NCI-H2081 (cell line): ENCODE measurements around the gene ARHGAP40.
A peak's percentile ranks its signal among the peaks of the same experiment; 100 is the strongest.

ENCODE experiments used
- DNase-seq, 2 experiments: peaks; one replicate each; lab custom pipeline; 2025; lab: John Stamatoyannopoulos, UW

The ARHGAP40 gene

DNA sequence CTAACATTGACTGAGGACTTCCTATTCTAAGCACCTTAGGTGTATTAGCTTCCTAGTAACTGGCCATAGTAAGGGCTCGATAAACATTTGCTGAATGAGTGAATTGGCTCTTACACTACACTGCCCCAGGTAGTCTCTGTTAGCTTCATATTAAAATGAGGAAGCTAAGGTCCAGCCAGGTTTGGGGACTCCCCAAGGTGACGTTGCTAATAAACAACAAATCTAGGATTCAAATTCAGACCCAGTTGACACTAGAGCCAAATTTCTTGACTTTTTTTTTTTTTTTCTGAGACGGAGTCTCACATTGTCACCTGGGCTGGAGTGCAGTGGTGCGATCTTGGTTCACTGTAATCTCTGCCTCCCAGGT is 16.2 kb downstream of the ARHGAP40 start:
- DNase-seq: no peak

DNA sequence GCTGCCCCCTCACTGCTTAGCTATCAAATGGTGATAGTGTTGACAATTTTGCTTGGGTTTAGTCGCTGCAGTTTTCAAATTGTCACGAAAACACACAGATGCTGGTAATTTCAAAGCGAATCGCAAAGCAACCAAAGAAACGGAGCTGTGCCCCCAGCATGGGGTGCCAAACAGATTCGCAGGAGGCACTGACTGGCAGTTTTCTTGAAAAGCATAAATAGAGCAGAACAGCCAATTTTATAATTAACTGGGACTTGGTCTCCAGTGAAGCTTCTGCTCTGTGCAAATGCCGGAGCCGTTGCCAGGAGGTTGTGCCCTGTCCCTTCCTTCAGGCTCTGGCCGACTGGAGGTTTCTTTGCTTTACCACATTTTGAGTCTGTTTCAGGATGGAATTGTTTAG is 18.8 kb downstream of the ARHGAP40 start:
- peak in 1 of 2 experiments; percentile 7 for DNase-seq

DNA sequence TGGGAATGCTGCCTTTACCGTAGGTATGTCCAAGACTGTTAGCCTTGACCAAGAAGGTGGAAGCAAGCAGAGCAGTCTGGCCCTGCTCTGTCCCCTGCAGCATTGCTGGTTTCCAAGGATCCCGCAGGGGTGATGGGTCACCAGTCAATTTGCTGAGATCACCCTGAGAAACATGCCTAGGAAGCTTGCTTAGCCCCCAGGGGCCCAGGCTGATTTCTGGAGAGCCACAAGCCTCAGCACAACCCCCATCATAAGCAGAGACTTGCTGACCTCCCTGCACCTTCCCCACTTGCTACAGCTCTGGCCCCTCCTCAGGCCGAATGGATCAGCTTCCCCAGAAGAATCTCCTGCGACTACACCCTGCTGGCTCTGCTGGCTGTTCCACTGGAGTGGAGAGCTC is 21.5 kb downstream of the ARHGAP40 start:
- no peak for DNase-seq

DNA sequence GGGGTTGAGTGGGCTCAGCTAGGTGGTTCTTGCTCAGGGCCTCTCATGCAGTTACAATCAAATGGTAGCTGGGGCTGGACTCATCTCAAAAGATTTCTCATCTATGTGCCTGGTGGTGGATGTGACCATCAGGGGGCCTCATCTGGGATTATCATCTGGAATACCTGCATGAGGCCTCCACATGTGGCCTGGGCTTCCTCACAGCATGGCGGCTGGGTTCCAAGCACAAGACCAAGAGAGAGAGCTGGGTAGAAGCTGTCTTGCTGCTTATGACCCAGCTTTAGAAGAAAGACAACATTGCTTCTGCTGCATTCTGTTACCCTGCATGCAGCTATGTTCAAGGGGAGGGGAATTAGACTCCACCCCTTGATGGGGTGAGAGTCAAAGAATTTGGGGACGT is 22.5 kb downstream of the ARHGAP40 start:
- no peak for DNase-seq

DNA sequence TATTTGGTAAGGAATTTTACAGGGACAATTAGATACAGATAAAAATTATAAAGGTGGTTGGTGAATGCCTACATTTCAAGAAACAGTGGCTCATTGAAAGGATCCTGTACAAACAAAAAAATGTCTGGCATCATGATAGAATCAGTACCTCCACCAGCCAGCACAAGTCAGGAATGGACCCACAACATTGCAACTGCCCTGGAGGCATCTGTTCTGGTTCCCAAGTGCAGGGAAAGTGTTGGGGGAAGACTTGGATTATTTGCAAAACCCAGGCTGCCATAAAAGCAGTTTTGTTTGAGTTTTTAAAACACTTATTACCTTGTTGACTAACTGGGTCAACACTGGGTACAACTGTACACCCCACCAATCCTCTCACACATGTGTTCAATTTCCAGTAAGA is 24.3 kb downstream of the ARHGAP40 start:
- DNase-seq: no peak

DNA sequence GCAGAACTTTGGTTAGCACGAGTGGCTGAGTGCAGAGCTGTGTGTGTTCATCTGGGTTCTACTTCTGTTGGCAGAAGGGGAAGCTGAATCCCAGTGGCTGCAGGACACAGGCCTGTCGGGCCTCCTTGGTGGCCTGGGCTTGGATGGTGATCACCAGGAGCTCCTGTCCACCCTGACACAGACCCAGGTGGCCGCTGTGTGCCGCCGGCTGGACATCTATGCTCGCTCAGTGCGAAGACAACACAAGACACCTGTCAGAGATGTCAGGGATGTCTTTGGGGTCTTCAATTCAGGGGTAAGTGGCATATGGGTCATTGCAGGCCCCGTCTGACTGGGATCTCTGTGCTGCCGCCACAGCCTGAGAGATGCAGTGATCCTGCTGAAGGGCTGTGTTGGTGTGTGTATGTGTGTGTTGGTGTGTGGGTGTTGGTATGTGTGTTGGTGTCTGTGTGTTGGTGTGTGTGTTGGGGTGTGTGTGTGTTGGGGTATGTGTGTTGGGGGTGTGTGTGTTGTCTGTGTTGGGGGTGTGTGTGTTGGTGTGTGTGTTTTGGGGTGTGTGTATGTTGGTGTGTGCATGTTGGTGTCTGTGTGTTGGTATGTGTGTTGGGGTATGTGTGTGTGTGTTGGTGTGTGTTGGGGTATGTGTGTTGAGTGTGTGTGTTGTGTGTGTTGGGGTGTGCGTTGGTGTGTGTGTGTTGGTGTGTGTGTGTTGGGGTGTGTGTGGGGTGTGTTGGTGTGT is 25.5 kb downstream of the ARHGAP40 start:
- DNase-seq: no peak

DNA sequence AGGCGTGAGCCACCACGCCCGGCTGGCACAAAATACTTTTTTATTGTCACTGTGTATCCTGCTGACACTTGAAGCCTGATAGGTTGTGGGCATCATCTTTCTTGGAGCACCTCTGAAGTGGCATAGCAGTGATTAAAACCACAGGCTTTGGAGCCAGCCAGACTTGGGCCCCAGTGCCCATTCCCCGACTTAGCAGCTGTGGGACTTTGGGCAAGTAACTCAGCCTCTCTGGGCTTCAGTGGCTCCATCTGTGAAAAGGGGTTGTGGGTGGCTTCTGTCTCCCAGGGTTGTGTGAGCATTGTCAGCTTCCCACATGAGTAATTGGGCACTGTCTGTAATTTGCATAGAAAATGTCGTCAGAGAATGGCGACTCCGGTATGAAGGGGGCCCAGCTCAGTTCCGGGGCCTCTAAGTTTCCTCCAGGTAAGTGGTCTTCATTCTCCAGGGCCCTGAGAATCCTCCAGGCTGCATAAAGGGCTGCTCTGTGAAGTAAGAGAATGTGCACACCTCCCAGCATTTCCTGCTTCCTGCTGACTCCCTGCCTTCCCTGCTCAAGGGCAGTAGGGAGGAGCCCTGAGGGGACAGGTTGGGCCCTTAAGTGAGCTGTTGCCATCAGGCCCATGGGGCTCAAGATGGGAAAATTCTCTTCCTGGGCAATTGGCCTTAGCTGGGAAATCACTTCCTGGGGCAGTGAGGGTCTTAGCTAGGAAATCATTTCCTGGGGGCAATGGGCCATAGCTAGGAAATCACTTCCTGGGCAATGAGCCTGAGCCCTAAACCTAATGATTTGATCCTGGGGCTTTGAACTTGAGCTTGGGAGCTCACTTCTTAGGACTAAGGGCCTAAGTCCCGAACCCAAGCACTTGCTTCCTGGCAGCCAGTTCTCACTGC is 27.2 kb downstream of the ARHGAP40 start:
- no peak for DNase-seq

DNA sequence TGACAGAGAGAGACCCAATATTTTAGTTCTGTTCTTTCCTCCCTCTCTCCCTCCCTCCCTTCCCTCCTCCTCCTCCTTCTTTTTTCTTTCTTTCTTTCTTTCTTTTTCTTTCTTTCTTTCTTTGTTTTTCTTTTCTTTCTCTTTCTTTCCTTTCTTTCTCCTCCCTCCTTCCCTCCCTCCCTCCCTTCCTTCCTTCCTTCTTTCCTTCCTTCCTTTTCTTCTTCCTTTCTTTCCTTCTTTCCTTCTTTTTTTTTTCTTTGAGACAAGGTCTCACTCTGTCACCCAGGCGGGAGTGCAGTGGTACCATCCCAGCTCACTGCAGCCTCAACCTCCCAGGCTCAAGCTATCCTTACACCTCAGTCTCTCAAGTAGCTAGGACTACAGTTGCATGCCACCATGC is 28.4 kb downstream of the ARHGAP40 start:
- no peak for DNase-seq

DNA sequence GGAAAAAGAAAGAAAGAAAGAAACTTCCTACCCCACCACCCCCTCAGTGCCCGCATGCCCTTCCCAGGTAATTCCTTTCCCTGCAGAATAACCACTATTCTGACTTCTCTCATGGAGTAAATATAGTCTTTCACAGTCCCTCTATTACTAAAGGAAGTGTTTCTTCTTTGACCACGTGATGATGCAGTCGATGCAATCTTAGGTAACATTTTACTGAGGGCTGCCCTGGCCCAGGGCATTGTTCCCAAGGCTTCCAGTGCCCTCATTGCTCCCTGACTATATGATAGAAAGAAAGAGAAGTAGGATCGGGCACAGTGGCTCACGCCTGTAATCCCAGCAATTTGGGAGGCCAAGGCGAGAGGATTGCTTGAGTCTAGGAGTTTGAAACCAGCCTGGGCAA is 29.1 kb downstream of the ARHGAP40 start:
- DNase-seq: no peak

DNA sequence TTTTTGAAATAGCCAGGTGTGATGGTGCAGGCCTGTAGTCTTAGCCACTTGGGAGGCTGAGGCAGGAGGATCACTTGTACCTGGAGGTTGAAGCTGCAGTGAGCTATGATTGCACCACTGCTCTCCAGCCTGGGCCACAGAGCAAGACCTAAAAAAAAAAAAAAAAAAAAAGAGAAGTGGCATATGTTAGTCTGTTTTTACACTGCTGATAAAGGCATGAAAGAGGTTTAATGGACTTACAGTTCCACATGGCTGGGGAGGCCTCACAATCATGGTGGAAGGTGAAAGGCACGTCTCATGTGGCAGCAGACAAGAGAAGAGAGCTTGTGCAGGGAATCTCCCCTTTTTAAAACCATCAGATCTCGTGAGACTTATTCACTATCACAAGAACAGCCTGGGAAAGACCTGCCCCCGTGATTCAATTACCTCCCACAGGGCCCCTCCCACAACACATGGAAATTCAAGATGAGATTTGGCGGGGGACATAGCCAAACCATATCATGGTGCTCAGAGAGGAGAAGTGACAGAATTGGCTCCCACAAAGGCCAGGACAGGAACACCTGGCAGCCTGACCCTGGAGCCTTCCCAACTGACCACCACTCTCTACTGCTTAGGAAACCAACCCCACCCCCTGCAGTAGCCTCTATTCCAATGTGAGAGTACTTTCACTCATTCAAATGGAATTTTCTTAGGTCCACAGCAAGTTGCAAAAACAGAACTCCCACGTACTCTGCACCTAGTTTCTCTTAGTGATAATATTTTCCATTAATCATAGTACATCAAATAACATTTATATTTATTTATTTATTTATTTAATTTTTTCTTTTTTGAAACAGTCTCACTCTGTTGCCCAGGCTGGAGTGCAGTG is 29.8 kb downstream of the ARHGAP40 start:
- no peak for DNase-seq

DNA sequence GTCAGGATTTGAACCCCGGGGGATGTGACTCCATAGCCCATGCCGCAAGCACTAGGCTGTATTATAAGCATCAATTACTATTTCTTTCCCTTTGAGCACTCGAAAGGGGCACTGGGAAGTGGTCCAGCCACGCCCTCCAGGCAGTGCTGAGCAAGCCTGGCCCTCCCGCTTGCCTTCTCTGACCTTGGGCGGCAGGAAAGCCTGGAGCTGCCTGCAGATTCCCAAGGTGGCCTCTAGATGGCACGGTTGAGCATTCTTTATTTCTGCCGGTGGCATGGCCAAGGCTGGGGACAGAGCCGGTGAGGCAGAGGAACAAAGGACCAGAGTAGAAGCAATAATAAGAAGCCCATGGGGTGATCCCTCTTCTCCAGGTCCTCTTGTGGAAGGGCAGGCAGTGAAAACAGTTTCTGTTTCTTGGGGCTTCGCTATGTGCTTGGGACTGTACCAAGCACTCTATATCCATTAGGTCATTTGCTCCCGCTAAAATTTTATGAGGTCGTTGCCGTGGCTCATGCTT is 32.0 kb downstream of the ARHGAP40 start:
- DNase-seq: peak; percentile 64 to 70

DNA sequence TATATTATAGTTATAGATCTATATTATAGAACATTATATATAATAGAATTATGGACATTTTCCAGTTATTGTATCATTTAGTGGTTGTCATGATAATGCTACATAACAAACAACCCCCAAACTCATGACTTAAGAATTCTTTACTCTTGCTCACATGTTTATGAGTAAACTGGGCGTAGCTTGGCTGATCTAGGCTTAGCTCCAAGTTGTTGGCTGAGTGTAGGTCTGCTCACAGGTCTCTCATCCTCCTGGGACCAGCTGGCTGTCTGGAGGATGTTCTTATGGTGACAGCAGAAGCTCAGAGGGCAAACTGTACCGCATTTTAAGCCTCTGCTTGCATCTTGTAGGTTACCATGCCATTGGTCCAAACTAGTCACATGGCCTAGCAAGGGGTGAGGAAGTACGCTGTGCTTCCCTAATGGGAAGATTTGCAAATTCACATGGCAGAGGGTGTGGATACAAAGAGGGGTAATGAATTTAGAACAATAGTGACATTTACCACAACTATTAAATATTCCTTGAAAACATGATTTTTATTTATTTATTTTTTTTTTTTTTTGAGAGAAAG is 34.2 kb downstream of the ARHGAP40 start:
- DNase-seq: no peak

DNA sequence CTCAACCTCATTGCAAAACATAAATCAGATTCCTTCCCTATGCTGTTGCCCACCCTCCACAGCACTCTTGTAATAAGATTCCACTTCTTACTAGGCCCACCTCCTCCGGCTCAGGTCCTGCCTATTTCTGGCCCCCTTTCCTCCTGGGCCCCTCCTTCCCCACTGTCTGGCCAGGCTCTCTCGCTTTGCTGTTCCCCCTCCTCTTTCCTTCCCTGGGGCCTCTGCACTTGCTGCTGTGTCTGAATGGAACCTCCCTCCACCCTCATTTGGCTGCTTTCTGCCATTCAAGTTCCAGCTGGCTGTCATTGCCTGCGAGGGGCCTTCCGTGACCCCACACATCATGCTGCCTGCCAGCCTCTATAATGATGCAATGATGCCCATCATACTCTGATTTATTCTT is 38.9 kb downstream of the ARHGAP40 start:
- no peak for DNase-seq

DNA sequence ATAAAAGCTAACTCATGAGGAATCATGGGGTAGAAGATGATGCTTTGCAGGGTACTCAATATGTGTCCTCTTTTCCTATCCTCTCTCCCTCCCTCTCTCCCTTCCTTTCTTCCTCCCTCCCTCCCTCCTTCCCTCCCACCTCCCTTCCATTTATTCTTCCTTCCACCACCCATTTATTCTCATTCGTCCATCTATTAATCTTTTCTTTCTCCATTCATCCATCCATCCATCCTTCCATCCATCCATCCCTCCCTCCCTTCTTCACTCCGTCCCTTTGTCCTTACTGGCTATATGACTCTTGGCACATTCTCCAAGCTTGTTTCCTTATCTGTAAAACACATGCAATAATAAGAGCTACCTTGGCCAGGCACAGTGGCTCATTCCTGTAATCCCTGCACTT is 40.9 kb downstream of the ARHGAP40 start:
- DNase-seq: no peak

DNA sequence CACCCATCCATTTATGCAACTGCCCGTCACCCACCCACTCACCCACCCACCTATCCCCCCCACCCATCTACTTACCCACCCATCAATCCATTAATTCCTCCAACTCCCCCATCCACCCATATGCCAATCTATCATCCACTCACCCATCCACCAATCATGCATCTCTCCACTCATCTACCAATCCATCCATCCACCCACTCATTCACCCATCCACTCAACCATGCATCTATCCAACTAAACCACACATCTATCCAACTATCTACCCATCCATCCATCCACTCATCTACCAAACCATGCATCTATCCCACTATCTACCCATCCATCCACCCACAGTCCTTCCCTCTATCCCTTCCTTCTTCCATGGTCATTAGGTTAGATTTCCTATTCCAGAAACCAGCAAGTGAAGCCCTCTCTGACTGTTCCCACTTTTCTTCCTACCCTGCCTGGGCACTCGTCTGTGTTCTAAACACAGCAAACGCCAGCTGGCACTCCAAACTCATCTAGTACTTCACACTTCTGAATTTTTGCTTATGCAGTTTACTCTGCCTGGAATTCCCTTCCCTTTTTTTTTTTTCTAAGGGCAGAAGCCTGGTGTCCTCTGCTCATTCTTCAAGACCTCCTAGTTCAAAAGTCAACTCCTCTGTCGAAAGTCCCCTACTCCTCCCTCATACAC is 43.1 kb downstream of the ARHGAP40 start:
- no peak for DNase-seq

DNA sequence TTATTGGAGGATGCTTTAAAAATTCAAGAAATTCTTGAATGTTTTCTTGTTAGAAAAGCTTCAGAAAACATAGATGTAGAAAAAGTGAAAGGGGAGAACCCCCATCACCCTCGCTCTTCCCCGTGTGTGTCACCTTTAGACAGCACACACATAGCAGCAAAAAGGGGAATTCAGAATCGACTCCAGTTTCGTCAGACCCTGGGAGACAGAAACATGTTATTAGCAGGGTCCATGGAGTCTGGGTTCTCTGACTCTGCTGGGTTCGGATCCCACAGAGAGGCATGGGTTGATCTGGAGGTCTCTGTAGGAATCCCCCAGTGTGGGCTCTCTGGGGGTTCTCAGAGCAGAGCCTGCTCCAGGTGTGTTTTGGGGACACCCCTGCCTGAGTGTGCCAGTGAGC is 43.7 kb downstream of the ARHGAP40 start:
- no peak for DNase-seq

DNA sequence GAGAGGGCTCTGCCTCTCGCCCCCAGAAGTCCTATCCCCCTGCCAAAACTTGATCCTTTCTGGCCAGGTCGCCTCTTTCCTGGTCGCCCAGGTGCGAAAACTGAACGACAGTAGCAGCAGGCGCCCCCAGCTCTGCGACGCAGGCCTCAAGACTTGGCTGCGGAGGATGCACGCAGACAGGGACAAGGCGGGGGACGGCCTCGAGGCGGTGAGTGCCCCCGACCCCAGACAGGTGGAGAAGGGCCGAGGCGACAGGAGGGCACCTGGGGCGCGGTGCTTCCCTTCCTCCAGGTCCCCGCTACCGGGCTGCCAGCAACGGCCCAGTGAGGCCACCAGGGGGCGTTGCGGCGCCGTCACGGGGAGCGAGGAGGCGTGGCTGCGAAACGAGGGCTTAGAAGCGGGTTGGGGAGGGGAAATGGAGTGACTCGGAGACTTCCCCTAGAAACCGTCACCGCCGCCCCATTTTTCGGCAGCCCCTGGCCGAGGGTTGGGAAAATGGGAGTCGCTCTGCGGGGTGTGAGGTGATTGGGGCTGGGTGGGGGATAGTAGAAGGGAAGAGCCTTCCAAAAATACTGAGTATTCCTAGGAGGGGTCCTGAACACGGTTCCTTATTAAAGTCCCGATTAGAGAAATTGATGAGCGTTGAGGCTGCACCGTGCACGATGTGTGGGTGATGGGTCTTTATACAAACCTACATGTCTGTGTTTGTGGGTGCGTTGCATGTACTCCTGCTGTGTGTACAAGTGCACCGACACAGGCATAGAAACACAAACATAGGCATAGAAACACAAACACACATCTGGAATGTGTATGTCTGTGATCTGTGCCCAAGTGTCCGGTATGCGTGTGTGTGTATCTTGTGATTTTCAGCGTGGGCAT is 44.6 kb downstream of the ARHGAP40 start:
- DNase-seq: peak; percentile 67 to 84

DNA sequence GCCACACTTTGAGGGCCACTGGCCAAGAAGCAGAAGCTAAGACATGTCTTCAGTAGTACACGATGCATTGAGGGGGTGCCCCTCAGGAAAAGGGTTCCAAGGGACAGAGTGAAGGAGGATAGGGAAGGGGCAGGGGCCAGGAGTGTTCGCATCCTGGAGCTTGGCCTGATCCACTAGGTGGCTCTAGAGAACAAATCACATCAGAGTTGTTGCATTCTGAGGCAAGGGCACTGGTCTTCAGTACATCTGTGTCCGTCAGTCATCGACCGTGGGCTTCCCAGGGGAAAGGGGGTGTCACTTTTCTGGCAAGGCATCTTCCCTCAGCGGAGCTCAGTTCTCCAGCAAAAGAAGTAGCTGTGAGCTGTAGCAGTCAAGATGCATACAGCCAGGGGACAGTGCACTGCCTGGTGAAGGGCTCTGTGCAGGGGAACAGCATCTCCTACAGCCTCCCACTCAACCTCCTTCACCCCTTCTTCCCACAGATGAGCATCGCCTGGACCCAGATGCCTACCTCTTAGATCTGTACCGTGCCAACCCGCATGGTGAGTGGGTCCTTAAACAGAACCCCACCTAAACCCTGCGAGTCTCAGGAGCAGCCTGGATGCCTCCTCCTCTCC is 47.8 kb downstream of the ARHGAP40 start:
- peak; percentile 5 to 37 for DNase-seq

DNA sequence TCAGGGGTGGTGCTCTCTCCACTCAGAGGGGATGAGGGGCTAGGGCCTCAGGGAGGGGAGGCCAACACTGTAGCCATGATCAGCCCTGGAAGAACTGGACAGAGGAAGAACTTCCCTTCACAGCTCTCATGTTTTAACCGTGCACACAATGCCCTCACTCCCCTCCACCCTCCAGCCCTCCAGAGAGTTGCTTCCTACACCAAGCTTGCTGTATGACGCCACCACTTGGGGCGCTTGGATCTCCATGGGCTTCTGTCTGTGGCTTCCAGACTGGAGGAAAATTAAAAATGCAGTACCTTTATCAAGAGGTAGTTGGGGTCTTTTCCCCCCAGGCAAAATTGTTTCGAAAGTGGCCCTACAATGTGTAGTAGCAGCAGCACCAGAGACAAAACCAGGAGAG is 48.4 kb downstream of the ARHGAP40 start:
- DNase-seq: no peak

DNA sequence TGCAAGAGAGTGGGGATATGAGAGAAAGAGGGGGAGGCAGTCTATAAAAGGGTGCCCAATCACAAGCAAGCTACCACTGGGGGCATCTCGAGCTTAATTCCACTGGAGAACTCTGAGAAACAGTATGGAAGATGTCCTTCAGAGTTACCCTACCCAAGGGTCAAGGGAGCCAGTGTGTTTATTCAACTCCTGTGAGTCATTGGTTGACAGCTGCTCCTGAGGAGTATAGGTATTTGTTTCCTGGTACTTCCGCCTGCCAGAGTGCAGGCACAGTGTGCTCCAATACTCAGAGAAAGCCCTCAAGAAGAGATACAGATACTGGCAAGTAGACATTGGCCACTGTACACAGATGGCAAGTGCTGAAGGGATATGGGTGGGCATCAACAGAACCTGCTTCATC is 49.5 kb downstream of the ARHGAP40 start:
- no peak for DNase-seq
